Lower lobe of right lung (tissue), 2 donors: Measurements from ENCODE around the gene CYSTM1. TPM values are rescaled to one million over a fixed set of nuclear protein-coding genes. Genes with fewer than 3 reads are reported as not detected.

ENCODE experiments used
- ATAC-seq, 2 donors: fragments of 200-7000 bp; cut with Tn5 transposase; one replicate each; pipeline ENCODE4 v1.9.1; 2020 to 2022; ENCODE audit warnings: mild to moderate bottlenecking in 2 of 2, moderate library complexity in 2 of 2
- DNase-seq: peaks from one replicate; pipeline ENCODE4 v3.0.0-alpha.2; 2020
- H3K27ac ChIP-seq: fragments of 200-600 bp; one replicate; pipeline ENCODE4 v1.8.0; 2022
- H3K27me3 ChIP-seq: fragments of 200-600 bp; one replicate; pipeline ENCODE4 v1.8.0; 2022; ENCODE audit warnings: low read depth
- H3K36me3 ChIP-seq: fragments of 200-600 bp; one replicate; pipeline ENCODE4 v1.8.0; 2022; ENCODE audit warnings: mild to moderate bottlenecking
- H3K4me1 ChIP-seq: fragments of 200-600 bp; one replicate; pipeline ENCODE4 v1.8.0; 2022
- H3K4me3 ChIP-seq: fragments of 200-600 bp; one replicate; pipeline ENCODE4 v1.8.0; 2022; ENCODE audit warnings: mild to moderate bottlenecking
- H3K9me3 ChIP-seq: fragments of 200-600 bp; one replicate; pipeline ENCODE4 v1.8.0; 2022
- CTCF ChIP-seq: fragments of 200-600 bp; IDR thresholded peaks from one replicate; pipeline ENCODE4 v1.8.0; 2022; ENCODE audit warnings: antibody characterized with exemption, mild to moderate bottlenecking
- intact Hi-C: fragments of 100-400 bp; cut with DNase I; formaldehyde crosslinking; loops from one replicate; pipeline ENCODE4 v1.11.0; 2022
- total RNA-seq: library from RNA; stranded (reverse); fragmentation: NEBNext Ultra II Directional; extraction: Animal tissue kit (Norgen Biotek cat#: 25700); gene quantifications from one replicate; pipeline ENCODE4 v1.2.1, GENCODE V29; 2021
- donor health status: DM: no; HTN: yes; CAD: no; lungs with severe emphysema.

The CYSTM1 gene
- total RNA-seq, 1 donor from 2014 or later = 80.4 TPM

GRCh38 chr5:140261403-140262171 lies 86.6 kb downstream of the CYSTM1 start:
- peak; percentile 92 to 93 for ATAC-seq
- no peak for TF ChIP-seq CTCF
- intact Hi-C loops = no loop called here
- Histone ChIP-seq H3K27ac (peak overlapping the region; percentile 61), H3K27me3 (no peaks in the 10 kb centered on the region), H3K36me3 (peaks cover 9% of the 10 kb centered on the region), H3K4me1 (peaks cover 28% of the 10 kb centered on the region), H3K9me3 (no peaks in the 10 kb centered on the region), H3K4me3 (no peak overlapping the region)
- peak; percentile 76 for DNase-seq

- Histone ChIP-seq H3K4me3 (no peak overlapping the region), H3K4me1 (peaks cover 34% of the 10 kb centered on the region), H3K9me3 (no peaks in the 10 kb centered on the region), H3K27ac (peak overlapping the region; percentile 61), H3K36me3 (peaks cover 9% of the 10 kb centered on the region), H3K27me3 (no peaks in the 10 kb centered on the region)
- TF ChIP-seq CTCF = no peak
- ATAC-seq = no peak
- intact Hi-C loops = no loop called here
- DNase-seq = no peak
Measured at GRCh38 chr5:140262221-140262620, 87.2 kb downstream of the CYSTM1 start.

GRCh38 chr5:140262839-140263238 lies 87.9 kb downstream of the CYSTM1 start:
- ATAC-seq = no peak
- no peaks in the 10 kb centered on the region for H3K27me3 ChIP-seq
- no peak overlapping the region for H3K4me3 ChIP-seq
- DNase-seq = no peak
- H3K27ac ChIP-seq = no peak overlapping the region
- intact Hi-C loops = no loop called here
- TF ChIP-seq CTCF = no peak
- peaks cover 8% of the 10 kb centered on the region for H3K36me3 ChIP-seq
- no peaks in the 10 kb centered on the region for H3K9me3 ChIP-seq
- peaks cover 40% of the 10 kb centered on the region for H3K4me1 ChIP-seq

GRCh38 chr5:140265845-140266244 lies 90.9 kb downstream of the CYSTM1 start:
- H3K36me3 ChIP-seq = no peaks in the 10 kb centered on the region
- H3K27ac ChIP-seq = no peak overlapping the region
- no peak overlapping the region for H3K4me3 ChIP-seq
- peaks cover 39% of the 10 kb centered on the region for H3K4me1 ChIP-seq
- H3K9me3 ChIP-seq = no peaks in the 10 kb centered on the region
- DNase-seq (no peak), ATAC-seq (no peak)
- TF ChIP-seq CTCF = no peak
- no peaks in the 10 kb centered on the region for H3K27me3 ChIP-seq
- intact Hi-C loops = no loop called here

GRCh38 chr5:140266471-140267200 lies 91.6 kb downstream of the CYSTM1 start:
- no peak for TF ChIP-seq CTCF
- Histone ChIP-seq H3K4me3 (no peak overlapping the region), H3K9me3 (no peaks in the 10 kb centered on the region), H3K27ac (no peak overlapping the region), H3K36me3 (no peaks in the 10 kb centered on the region), H3K27me3 (no peaks in the 10 kb centered on the region), H3K4me1 (peaks cover 31% of the 10 kb centered on the region)
- ATAC-seq (no peak), DNase-seq (no peak)
- intact Hi-C loops = no loop called here
